ENCODE measurements around the gene PPP1R3E. TPM values are rescaled to one million over a fixed set of nuclear protein-coding genes. Genes with fewer than 3 reads are reported as not detected.
"Not testable (repeated sequence)": the region's sequence is repeated elsewhere in the genome, so short reads cannot be mapped to it uniquely, and the experiment has no call there.

Gene PPP1R3E
- total RNA-seq, 1 donor from 2014 or later: 8.9 TPM

- H3K36me3 Mint-ChIP-seq (ENCODE audit: insufficient read depth): no peaks in the 10 kb centered on the region
- H3K4me1 Mint-ChIP-seq (ENCODE audit: low read depth): no peaks in the 10 kb centered on the region
- DNase-seq (ENCODE audit: low spot score, unreplicated experiment): no peak
- peaks cover 15% of the 10 kb centered on the region for H3K9me3 Mint-ChIP-seq (ENCODE audit: low read depth)
- H3K27ac Mint-ChIP-seq: no peak overlapping the region
- TF ChIP-seq CTCF (IDR thresholded peaks at IDR 0.05; ENCODE audit: unreplicated experiment): no peak
- H3K4me3 Mint-ChIP-seq (ENCODE audit: low read depth): no peak overlapping the region
- no peaks in the 10 kb centered on the region for H3K27me3 Mint-ChIP-seq
Measured at GRCh38 chr14:23339506-23340268, 37.0 kb upstream of the PPP1R3E start.

- Mint-ChIP-seq H3K9me3 (ENCODE audit: low read depth) (peaks cover 16% of the 10 kb centered on the region), H3K27ac (no peak overlapping the region), H3K27me3 (peaks cover 3% of the 10 kb centered on the region), H3K36me3 (ENCODE audit: insufficient read depth) (no peaks in the 10 kb centered on the region), H3K4me1 (ENCODE audit: low read depth) (no peaks in the 10 kb centered on the region), H3K4me3 (ENCODE audit: low read depth) (no peak overlapping the region)
- no peak for DNase-seq (ENCODE audit: low spot score, unreplicated experiment)
- TF ChIP-seq CTCF (IDR thresholded peaks at IDR 0.05; ENCODE audit: unreplicated experiment): no peak
Measured at GRCh38 chr14:23335623-23336022, 33.0 kb upstream of the PPP1R3E start.

- DNase-seq (ENCODE audit: low spot score, unreplicated experiment): peak; percentile 54
- Mint-ChIP-seq H3K36me3 (ENCODE audit: insufficient read depth) (peaks cover 12% of the 10 kb centered on the region), H3K9me3 (ENCODE audit: low read depth) (no peaks in the 10 kb centered on the region), H3K27ac (peak overlapping the region; percentile 15), H3K27me3 (peaks cover 3% of the 10 kb centered on the region), H3K4me1 (ENCODE audit: low read depth) (peaks cover 5% of the 10 kb centered on the region), H3K4me3 (ENCODE audit: low read depth) (no peak overlapping the region)
- TF ChIP-seq CTCF (IDR thresholded peaks at IDR 0.05; ENCODE audit: unreplicated experiment): peak; percentile 92
Measured at GRCh38 chr14:23327947-23328744, 25.5 kb upstream of the PPP1R3E start.

DNA sequence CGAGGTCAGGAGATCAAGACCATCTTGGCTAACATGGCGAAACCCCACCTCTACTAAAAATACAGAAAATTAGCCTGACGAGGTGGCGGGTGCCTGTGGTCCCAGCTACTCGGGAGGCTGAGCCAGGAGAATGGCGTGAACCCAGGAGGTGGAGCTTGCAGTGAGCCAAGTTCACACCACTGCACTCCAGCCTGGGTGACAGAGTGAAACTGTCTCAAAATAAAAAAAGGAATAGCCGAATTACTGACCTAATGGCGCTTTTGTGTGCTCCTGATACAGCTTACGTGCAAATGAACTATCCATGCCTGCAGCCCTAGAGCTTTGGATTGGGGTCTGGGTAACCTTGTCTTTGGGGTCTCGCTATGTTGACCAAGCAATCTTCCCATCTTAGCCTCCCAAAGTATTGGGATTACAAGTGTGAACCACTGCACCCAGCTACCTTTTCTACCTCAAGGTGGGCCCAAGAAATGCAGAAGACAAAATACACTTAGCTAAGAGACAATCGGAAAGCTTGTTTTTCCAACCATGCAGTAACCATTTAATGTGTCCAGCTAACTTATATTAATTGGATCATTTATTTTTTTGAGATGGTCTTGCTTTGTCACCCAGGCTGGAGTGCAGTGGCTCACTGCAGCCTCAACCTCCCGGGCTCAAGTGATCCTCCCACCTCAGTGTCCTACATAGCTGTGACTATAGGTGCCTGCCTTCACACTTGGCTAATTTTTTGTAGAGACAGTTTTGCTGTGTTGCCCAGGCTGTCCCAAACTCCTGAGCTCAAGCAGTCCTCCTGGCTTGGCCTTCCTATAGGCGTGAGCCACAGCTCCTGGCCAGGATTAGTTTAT, 24.1 kb upstream of the PPP1R3E start:
- Mint-ChIP-seq H3K9me3 (ENCODE audit: low read depth) (no peaks in the 10 kb centered on the region), H3K4me3 (ENCODE audit: low read depth) (no peak overlapping the region), H3K27ac (no peak overlapping the region), H3K27me3 (peaks cover 3% of the 10 kb centered on the region), H3K4me1 (ENCODE audit: low read depth) (peaks cover 16% of the 10 kb centered on the region), H3K36me3 (ENCODE audit: insufficient read depth) (peaks cover 19% of the 10 kb centered on the region)
- no peak for TF ChIP-seq CTCF (IDR thresholded peaks at IDR 0.05; ENCODE audit: unreplicated experiment)
- DNase-seq (ENCODE audit: low spot score, unreplicated experiment): no peak

- peak overlapping the region; percentile 47 for H3K27ac Mint-ChIP-seq
- H3K4me1 Mint-ChIP-seq (ENCODE audit: low read depth): peaks cover 16% of the 10 kb centered on the region
- peaks cover 19% of the 10 kb centered on the region for H3K36me3 Mint-ChIP-seq (ENCODE audit: insufficient read depth)
- not testable (repeated sequence) for H3K4me3 Mint-ChIP-seq (ENCODE audit: low read depth); H3K27me3 Mint-ChIP-seq; DNase-seq (ENCODE audit: low spot score, unreplicated experiment); H3K9me3 Mint-ChIP-seq (ENCODE audit: low read depth)
Measured at GRCh38 chr14:23325746-23326145, 23.1 kb upstream of the PPP1R3E start.
